Islet precursor cell (in vitro differentiated cells): ENCODE results near the gene RHOD.
A peak's percentile ranks its signal among the peaks of the same experiment; 100 is the strongest.

Experiments used
- DNase-seq: peaks from one replicate; pipeline ENCODE4 v3.0.0-alpha.2; 2018

The RHOD gene

DNA sequence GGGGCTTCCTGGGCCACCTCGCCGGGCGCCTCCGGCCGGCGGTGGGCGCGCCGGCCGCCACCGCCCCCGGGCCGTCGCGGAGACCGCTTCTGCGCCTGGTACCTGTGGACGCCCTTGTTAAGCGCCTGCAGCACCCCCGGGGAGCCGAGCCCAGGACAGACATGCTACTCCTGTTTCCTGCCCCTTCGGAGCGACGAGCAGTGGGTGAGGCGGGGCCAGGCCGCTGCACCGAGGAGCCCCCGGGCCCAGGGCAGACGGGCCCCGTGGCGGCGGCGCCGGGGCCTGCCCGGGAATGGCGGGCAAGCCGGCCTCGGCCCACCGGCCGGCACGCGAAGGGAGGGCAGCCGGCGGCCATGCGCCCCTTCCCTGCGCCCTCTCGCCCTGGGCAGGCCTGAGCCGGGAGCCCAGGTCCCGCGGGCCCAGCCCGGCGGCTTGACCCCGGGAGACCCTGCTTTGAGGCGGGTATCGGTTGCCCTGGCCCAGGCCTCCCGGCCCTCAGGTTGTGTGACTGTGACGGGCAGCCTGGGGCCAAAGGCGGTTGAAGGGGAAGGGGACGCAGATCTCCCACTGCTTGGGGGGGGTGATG is 61.6 kb downstream of the RHOD start:
- DNase-seq = peak; percentile 74

DNA sequence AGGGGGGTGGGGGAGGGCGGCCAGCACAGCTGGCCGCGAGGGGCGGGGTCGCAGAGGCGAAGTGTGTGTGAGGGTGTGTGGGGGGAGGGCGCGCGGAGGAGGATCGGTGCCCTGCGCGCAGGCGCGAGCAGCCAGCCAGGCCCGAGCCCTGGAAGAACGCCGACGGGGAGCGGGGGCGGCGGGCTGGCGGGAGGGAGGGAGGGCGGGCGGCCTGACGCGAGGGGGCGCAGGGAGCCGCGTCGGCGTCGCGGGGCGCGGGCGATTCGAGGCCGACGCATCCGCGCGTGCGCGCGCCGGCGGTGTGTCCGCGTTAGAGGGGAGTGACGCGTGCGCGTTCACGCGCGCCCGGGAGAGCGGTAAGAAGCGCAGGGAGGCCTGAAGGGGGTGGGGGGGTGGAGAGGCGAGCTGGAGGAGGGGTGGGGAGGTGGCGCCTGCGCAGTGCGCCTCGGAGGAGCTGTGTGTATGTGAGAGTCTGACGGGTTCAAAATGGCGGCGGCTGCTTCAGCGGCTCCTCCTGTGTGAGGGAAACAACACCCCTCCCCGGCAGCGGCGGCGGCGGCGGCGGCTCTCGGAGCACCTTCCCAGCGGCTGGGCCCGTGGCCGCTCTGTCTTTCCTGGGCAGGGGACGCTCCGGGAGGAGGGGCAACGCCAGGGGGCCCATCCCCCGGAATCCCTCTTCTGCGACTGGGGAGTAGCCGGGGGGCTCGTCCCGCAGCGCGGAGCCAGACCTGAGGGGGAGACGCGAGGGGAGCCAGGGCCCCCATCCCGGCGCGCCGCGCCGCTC is 62.3 kb downstream of the RHOD start, which contains the start of gene KDM2A:
TSS of gene KDM2A (plus strand) at position 463 of the 784 bp plus-strand sequence. CDS start 2,054 bp downstream, outside the sequence.
- peak; percentile 100 for DNase-seq

DNA sequence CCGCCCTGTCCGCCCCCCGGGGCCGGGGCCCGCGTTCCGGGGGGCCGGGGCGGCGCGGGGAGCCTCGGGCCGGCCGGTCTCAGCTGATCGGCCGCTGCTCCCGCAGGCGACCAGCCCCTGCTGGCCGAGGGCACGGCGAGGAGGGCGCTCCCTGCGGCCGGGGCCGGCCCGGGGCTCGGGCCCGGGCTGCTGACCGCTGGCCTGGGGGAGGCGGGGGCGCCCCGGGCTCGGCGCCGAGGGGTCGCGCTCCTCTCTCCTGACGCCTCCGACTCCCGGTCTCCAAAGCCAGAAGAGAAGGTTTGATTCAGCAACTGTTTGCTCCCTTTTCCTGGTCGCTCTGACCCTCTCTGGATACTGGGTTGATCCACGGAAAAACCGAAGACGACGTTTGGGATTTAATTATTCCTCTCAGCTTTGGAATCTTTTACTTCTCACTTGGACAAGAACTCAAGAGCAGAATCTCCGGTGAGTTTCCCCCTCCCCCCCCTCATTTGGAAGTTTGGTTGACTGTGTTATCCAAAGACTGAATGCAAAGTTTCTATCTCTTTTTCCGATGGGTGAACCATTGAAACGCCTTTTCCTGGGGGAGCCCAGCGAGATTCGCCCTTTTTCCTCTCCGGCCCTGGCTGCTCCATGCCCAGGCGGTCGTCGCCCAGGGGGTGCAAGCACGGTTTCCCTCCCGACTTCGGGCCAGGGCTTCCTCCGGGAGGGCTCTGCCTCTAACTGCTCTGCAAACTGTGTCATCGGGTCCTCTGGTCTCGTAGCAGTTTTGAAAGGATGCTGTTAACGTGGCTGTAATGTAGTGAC is 63.1 kb downstream of the RHOD start:
- peak; percentile 59 for DNase-seq

DNA sequence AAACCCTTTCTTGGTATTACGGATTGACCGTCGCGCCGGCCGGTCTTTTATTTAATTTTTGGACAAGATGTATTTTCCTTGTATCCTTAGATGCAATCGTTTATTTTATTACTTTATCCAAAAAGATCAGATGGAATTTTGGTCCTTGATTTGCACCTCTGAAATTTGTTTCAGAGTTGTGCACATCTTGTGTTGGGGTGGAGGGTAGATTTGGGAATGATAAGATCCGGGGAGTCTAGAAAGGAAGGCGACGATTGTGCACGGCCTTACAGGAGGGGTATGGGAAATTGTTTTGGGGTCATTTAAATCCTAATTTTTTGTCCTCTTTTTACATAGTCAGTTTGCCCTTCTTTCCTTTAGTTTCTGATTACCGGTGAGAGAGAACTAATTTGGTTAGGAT is 63.8 kb downstream of the RHOD start:
- no peak for DNase-seq

DNA sequence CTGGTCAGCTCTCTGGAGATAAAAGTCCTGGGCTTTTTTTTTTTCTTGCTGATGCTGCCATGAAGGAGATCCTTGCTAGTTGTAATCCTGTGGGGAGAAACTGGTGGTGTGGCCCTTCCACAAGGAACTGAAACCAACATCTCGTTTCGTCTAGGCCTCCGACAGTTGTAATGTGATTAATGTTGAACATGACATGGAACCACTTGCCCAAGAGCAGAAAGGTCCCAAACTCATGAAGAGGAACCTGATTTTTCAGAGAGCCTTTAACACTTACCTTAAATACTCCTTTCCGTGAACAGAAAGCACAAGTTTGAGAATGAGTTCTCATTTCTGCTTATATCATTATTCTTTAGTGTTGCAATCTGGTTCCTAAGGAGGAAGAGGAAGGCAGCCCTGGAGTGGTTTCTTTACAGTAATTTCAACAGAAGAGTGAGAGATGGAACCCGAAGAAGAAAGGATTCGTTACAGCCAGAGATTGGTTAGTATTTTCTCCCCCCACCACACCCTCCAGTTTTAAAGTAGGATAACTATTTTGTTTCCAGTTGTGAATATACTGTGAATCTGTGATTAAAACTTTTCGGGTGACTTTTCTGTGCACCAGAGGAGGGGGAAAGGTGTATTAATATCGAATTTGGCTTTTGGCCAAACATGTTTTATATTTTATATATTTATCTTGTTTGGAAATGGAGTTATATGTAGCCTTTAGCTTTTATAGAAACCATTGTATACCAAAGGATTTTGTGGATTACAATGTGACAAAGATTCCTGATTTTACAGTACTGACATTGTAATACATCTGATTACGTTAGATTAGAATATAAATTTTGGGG is 64.4 kb downstream of the RHOD start:
- no peak for DNase-seq
